T-helper 1 cell (primary cell): ENCODE measurements around the gene AIRE.
"Not testable (repeated sequence)": the region's sequence is repeated elsewhere in the genome, so short reads cannot be mapped to it uniquely, and the experiment has no call there.

ENCODE experiments used
- DNase-seq, 5 donors: peaks; one replicate each; pipeline ENCODE4 v3.0.0-alpha.2; 2012 to 2020

Gene AIRE

DNA sequence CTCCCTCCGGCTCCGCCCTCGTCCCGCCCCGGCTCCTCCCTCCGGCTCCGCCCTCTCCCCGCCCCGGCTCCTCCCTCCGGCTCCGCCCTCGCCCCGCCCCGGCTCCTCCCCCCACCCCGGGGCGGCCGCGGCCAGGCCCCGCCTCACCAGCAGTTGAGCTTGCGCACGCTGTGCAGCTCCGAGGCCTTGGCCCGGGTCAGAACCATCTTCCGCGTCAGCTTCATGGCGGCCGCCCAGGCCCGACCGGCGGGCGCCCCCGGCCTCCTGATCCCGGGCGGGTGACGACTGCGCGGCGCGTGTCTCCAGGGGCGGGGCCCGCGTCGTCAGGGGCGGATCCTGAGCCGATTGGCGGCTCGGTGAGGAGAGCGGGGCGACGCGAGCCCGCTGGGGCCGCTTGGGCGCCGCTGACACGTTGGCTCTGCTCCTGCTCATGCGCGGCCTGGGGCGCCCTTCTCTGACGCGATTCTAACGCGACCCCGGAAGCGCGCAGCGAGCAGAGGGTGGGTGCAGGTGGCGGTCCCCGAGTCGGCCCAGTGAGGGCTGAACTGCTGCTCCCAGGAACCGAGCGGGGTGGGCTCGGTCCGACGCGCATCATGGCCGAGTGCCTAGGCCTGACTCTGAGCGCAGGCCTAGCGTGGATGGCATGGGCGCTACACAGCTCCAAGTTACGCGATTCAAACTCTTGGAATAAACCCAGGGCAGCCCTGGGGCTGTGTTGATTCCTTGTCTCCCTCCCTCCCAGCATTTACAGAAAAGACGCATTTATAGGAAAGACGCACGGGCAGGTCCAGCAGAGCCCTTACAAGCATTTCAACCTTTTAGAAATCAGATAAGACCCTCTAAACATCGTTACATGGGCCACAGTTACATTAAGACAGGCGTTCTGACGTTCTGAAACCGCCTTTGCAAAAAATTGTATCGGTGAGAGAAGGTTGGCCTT is 53.6 kb downstream of the AIRE start, which contains the start of gene CFAP410:
TSS of gene CFAP410 (minus strand) at position 420 of the 940 bp plus-strand sequence. CDS start at position 224, 196 bp downstream.
- peak; percentile 89 to 96 (median 90) for DNase-seq

GRCh38 chr21:44341726-44342458 is 56.2 kb downstream of the AIRE start:
- not testable (repeated sequence) for DNase-seq

DNA sequence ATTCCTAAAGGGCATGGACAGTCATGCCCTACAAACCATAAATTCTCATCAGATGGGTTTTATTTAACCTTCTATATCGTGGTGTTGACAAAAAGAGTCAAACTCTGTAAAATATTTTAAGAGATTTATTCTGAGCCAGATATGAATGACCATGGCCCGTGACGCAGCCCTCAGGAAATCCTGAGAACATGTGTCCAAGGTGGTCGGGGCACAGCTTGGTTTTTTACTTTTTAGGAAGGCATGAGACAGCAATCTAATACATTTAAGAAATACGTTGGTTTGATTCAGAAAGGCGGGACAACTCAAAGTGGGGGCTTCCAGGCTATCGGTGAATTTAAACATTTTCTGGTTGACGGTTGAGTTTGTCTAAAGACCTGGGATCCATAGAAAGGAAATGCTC is 57.3 kb downstream of the AIRE start:
- DNase-seq = not testable (repeated sequence)

GRCh38 chr21:44344541-44345183 is 59.0 kb downstream of the AIRE start:
- DNase-seq = no peak

- DNase-seq = no peak
These were observed 59.8 kb downstream of the AIRE start for GRCh38 chr21:44345495-44345894.

GRCh38 chr21:44347911-44348451 is 62.3 kb downstream of the AIRE start:
- DNase-seq = no peak
